DOHH2 (cell line): Measurements from ENCODE around the gene STX16.
"Not testable (repeated sequence)": the region's sequence is repeated elsewhere in the genome, so short reads cannot be mapped to it uniquely, and the experiment has no call there.

Experiments used
- H3F3A ChIP-seq: fragments of 200-600 bp; sonication (generic), shearing (Covaris generic); 2 replicates; pipeline ENCODE4 v1.6.0; 2016; ENCODE audit warnings: antibody characterized with exemption, mild to moderate bottlenecking; ENCODE audit not compliant: control insufficient read depth, insufficient read depth
- H3K27ac ChIP-seq: fragments of 200-600 bp; sonication (generic); 2 replicates; pipeline ENCODE4 v1.5.1; 2014; ENCODE audit warnings: low read depth, mild to moderate bottlenecking, low read length, moderate library complexity
- H3K27me3 ChIP-seq: fragments of 200-600 bp; sonication (generic); 2 replicates; pipeline ENCODE4 v1.6.1; 2014; ENCODE audit warnings: mild to moderate bottlenecking, low read length, mixed read lengths; ENCODE audit not compliant: control insufficient read depth
- H3K36me3 ChIP-seq: fragments of 200-600 bp; sonication (generic); 2 replicates; pipeline ENCODE4 v1.6.1; 2014; ENCODE audit warnings: mild to moderate bottlenecking, low read length, moderate library complexity, mixed read lengths; ENCODE audit not compliant: control insufficient read depth
- H3K4me1 ChIP-seq: fragments of 200-600 bp; sonication (generic); 2 replicates; pipeline ENCODE4 v1.6.1; 2014; ENCODE audit warnings: mild to moderate bottlenecking, low read length, mixed read lengths; ENCODE audit not compliant: control insufficient read depth
- H3K4me2 ChIP-seq: fragments of 200-600 bp; sonication (generic); 2 replicates; pipeline ENCODE4 v1.6.0; 2014; ENCODE audit warnings: mild to moderate bottlenecking, low read length, moderate library complexity
- H3K4me3 ChIP-seq: fragments of 200-600 bp; sonication (generic); 2 replicates; pipeline ENCODE4 v1.5.1; 2014; ENCODE audit warnings: mild to moderate bottlenecking, low read length, mixed read lengths
- H3K79me2 ChIP-seq: fragments of 200-600 bp; sonication (generic); 2 replicates; pipeline ENCODE4 v1.6.1; 2014; ENCODE audit warnings: mild to moderate bottlenecking, low read length, mixed read lengths; ENCODE audit not compliant: control insufficient read depth
- H3K9me2 ChIP-seq: fragments of 200-600 bp; sonication (generic); replicated peaks from 2 replicates; pipeline ENCODE4 v1.6.1; 2014; ENCODE audit warnings: mild to moderate bottlenecking, low read length, mixed read lengths; ENCODE audit not compliant: control insufficient read depth
- H3K9me3 ChIP-seq: fragments of 200-600 bp; sonication (generic); 2 replicates; pipeline ENCODE4 v1.6.1; 2014; ENCODE audit warnings: antibody characterized with exemption, low read length, mixed read lengths; ENCODE audit not compliant: control insufficient read depth, insufficient read depth
- H4K20me1 ChIP-seq: fragments of 200-600 bp; sonication (generic); 2 replicates; pipeline ENCODE4 v1.6.0; 2014; ENCODE audit warnings: low read depth, mild to moderate bottlenecking, antibody characterized with exemption, low read length, moderate library complexity; ENCODE audit not compliant: control insufficient read depth, insufficient read depth
- EZH2phosphoT487 ChIP-seq: fragments of 200-600 bp; sonication (generic); IDR thresholded peaks from 2 replicates; pipeline ENCODE4 v1.6.1; 2017; ENCODE audit warnings: borderline replicate concordance, mild to moderate bottlenecking, antibody characterized with exemption, low read length, moderate library complexity, mixed read lengths
- TF ChIP-seq, protein P1 (sequence below): fragments of 200-600 bp; sonication (generic); IDR thresholded peaks from one replicate; pipeline ENCODE4 v1.5.1; 2014; ENCODE audit warnings: antibody characterized with exemption, mild to moderate bottlenecking, low read depth, low read length; ENCODE audit not compliant: poor library complexity, severe bottlenecking

STX16 gene

GRCh38 chr20:58721951-58722778 is 71.1 kb downstream of the STX16 start:
- Histone ChIP-seq H3K36me3 (no peaks in the 10 kb centered on the region), H3F3A (no peaks in the 10 kb centered on the region), H3K79me2 (no peaks in the 10 kb centered on the region), H3K9me2 (no peaks in the 10 kb centered on the region), H3K27me3 (no peaks in the 10 kb centered on the region), H4K20me1 (no peaks in the 10 kb centered on the region), H3K4me1 (no peaks in the 10 kb centered on the region), H3K4me2 (no peak overlapping the region), H3K9me3 (no peaks in the 10 kb centered on the region), H3K27ac (no peak overlapping the region), H3K4me3 (no peak overlapping the region)
- TF ChIP-seq, protein P1, sequence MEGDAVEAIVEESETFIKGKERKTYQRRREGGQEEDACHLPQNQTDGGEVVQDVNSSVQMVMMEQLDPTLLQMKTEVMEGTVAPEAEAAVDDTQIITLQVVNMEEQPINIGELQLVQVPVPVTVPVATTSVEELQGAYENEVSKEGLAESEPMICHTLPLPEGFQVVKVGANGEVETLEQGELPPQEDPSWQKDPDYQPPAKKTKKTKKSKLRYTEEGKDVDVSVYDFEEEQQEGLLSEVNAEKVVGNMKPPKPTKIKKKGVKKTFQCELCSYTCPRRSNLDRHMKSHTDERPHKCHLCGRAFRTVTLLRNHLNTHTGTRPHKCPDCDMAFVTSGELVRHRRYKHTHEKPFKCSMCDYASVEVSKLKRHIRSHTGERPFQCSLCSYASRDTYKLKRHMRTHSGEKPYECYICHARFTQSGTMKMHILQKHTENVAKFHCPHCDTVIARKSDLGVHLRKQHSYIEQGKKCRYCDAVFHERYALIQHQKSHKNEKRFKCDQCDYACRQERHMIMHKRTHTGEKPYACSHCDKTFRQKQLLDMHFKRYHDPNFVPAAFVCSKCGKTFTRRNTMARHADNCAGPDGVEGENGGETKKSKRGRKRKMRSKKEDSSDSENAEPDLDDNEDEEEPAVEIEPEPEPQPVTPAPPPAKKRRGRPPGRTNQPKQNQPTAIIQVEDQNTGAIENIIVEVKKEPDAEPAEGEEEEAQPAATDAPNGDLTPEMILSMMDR = no peak
- no peak for TF ChIP-seq EZH2phosphoT487

- Histone ChIP-seq H3K36me3 (no peaks in the 10 kb centered on the region), H3K4me3 (no peak overlapping the region), H3F3A (no peaks in the 10 kb centered on the region), H3K79me2 (no peaks in the 10 kb centered on the region), H3K27me3 (no peaks in the 10 kb centered on the region), H3K4me1 (no peaks in the 10 kb centered on the region), H4K20me1 (no peaks in the 10 kb centered on the region), H3K4me2 (no peak overlapping the region), H3K9me3 (no peaks in the 10 kb centered on the region), H3K9me2 (no peaks in the 10 kb centered on the region), H3K27ac (no peak overlapping the region)
- TF ChIP-seq, protein P1 = no peak
- no peak for TF ChIP-seq EZH2phosphoT487
These were observed 72.0 kb downstream of the STX16 start for GRCh38 chr20:58722877-58723627.

DNA sequence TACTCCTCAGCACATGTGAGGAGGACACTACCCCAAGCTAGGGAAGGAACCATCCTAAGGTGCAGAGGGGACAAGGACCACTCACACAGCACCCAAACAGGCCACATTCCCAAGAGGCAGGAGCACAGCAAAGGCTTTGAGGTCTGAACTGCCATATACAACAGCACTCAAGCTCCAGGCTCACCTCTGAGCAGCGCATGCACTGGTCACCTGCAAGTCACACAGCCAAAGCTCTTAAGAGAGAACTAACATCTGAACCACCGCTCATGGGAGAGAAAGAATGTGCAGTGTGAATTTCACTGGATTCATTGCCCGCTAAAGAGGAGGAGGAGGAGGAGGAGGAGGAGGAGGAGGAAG is 72.5 kb downstream of the STX16 start:
- no peaks in the 10 kb centered on the region for H3K36me3 ChIP-seq
- no peak for TF ChIP-seq EZH2phosphoT487
- TF ChIP-seq, protein P1 = no peak
- no peak overlapping the region for H3K27ac ChIP-seq
- no peak overlapping the region for H3K4me2 ChIP-seq
- H3K4me3 ChIP-seq = no peak overlapping the region
- no peaks in the 10 kb centered on the region for H4K20me1 ChIP-seq
- H3K9me2 ChIP-seq = no peaks in the 10 kb centered on the region
- no peaks in the 10 kb centered on the region for H3F3A ChIP-seq
- no peaks in the 10 kb centered on the region for H3K27me3 ChIP-seq
- no peaks in the 10 kb centered on the region for H3K9me3 ChIP-seq
- H3K4me1 ChIP-seq = no peaks in the 10 kb centered on the region
- no peaks in the 10 kb centered on the region for H3K79me2 ChIP-seq

DNA sequence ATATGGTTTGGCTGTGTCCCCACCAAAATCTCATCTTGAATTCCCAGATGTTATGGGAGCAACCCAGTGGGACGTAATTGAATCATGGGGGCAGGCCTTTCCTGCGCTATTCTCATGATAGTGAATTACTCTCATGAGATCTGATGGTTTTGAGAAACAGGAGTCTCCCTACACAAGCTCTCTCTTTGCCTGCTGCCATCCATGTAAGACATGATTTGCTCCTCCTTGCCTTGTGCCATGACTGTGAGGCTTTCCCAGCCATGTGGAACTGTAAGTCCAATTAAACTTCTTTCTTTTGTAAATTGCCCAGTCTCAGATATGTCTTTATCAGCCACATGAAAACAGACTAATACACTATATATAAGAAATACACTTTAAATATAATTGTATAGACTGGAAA is 75.1 kb downstream of the STX16 start:
- H3K9me2 ChIP-seq, H3K9me3 ChIP-seq, H3K36me3 ChIP-seq, H4K20me1 ChIP-seq, H3F3A ChIP-seq, H3K4me1 ChIP-seq, H3K4me3 ChIP-seq, H3K4me2 ChIP-seq, H3K27ac ChIP-seq, H3K79me2 ChIP-seq, H3K27me3 ChIP-seq: not testable (repeated sequence)
